Measurements from ENCODE around the gene ZDHHC15. TPM values are rescaled to one million over a fixed set of nuclear protein-coding genes. Genes with fewer than 3 reads are reported as not detected.

The ZDHHC15 gene
- total RNA-seq, 1 donor from 2014 or later, result 2.9 TPM

Other genes starting within 250 kb of the ZDHHC15 start
- 25.8 TPM for gene UPRT, start 249.0 kb downstream of the ZDHHC15 start, total RNA-seq (ENCODE audit: insufficient read depth, low replicate concordance)

Measured in umbilical cord (tissue), 1 donor.